SH-SY5Y (cell line): ENCODE data around the gene HECTD4.

Experiments
- GATA2 ChIP-seq: IDR thresholded peaks from 2 replicates; pipeline ENCODE4 v1.6.1; 2011; ENCODE audit warnings: mild to moderate bottlenecking, low read depth, low read length
- GATA3 ChIP-seq: IDR thresholded peaks from 2 replicates; pipeline ENCODE4 v1.6.1; 2011; ENCODE audit warnings: low read depth, mild to moderate bottlenecking, low read length, moderate library complexity

DNA sequence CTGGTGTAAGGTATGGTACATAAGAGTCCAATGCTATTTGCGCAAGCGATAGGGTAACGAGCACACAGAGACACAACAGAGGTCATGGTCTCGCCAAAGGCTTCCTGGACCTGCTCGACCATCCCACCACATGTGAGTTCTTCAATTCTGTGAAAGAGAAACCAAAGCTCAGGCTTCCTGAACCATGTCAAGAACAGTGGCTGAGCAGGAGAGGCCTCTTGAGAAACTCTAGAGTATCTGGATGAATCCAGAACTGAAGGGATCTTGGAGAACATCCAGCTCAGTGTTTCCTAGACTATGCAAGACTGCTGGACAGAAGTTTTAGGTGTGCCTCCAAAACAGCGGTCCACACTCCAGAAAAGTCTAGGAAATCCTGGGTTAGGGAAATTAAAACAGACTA lies 142.3 kb downstream of the HECTD4 start:
- no peak for TF ChIP-seq GATA2
- no peak for TF ChIP-seq GATA3
